ENCODE results near the gene ELF5.

Gene ELF5

GRCh38 chr11:34480314-34480713, 33.3 kb downstream of the ELF5 start:
- no peak for TF ChIP-seq CTCF (conservative IDR thresholded peaks at IDR 0.05)

GRCh38 chr11:34478845-34479663, 34.5 kb downstream of the ELF5 start:
- no peak for TF ChIP-seq CTCF (conservative IDR thresholded peaks at IDR 0.05)
- no peak overlapping the region for H3K27ac ChIP-seq

More at GRCh38 chr11:34480314-34480713, 33.3 kb downstream of the ELF5 start:
- no peak overlapping the region for H3K27ac ChIP-seq

- no peak for TF ChIP-seq CTCF (conservative IDR thresholded peaks at IDR 0.05)
- H3K27ac ChIP-seq = no peak overlapping the region
Measured at GRCh38 chr11:34476849-34477248, 36.7 kb downstream of the ELF5 start.

- H3K27ac ChIP-seq = no peak overlapping the region
- no peak for TF ChIP-seq CTCF (conservative IDR thresholded peaks at IDR 0.05)
Measured at GRCh38 chr11:34475656-34476055, 37.9 kb downstream of the ELF5 start.

- no peak for TF ChIP-seq CTCF (conservative IDR thresholded peaks at IDR 0.05)
- no peak overlapping the region for H3K27ac ChIP-seq
Measured at GRCh38 chr11:34473603-34474169, 39.9 kb downstream of the ELF5 start.

GRCh38 chr11:34468209-34468841, 45.3 kb downstream of the ELF5 start:
- H3K27ac ChIP-seq = no peak overlapping the region
- peak; percentile 95 for TF ChIP-seq CTCF (conservative IDR thresholded peaks at IDR 0.05)

- TF ChIP-seq CTCF (conservative IDR thresholded peaks at IDR 0.05) = no peak
- no peak overlapping the region for H3K27ac ChIP-seq
Measured at GRCh38 chr11:34466802-34467488, 46.6 kb downstream of the ELF5 start.
